ENCODE measurements around the gene PHLDA3. TPM values are rescaled to one million over a fixed set of nuclear protein-coding genes. Genes with fewer than 3 reads are reported as not detected.

The PHLDA3 gene
- total RNA-seq, 1 experiment from 2014 or later = 22.1 TPM

DNA sequence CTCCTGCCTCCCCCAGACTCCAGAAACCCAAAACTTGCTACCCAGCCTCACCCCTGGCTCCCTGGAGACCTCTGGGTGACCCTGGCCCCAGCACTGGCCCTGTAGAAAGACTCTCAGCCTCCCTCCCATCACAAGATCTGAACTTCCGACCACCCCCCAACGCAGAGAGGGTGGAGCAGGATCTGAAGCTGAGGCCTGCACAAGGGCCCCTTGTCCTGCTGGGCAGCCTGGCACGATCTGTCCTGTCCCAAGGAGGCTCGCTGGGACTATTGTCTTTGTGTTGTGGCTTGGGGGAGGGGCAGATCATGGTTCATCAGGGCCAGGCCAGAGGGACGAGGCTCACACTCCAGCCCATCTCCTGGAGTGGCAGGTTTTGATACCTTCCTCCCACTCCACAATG is 20.0 kb downstream of the PHLDA3 start:
- Histone ChIP-seq H2AFZ (ENCODE audit: low read depth, low read length, poor library complexity, severe bottlenecking) (no peak overlapping the region), H3K36me3 (ENCODE audit: control insufficient read depth in 1 of 2, insufficient read depth in 2 of 2, low read length in 2 of 2) (no peaks in the 10 kb centered on the region), H3K27ac (ENCODE audit: low read depth, low read length) (no peak overlapping the region), H3K4me2 (ENCODE audit: low read length) (no peak overlapping the region), H3K4me1 (ENCODE audit: control insufficient read depth in 1 of 2, insufficient read depth in 2 of 2, low read length in 2 of 2) (peaks cover 7 to 19% of the 10 kb centered on the region in 2 experiments; a peak in 3 of 4 replicates), H3K4me3 (replicated peaks in 1 of 2; ENCODE audit: low read depth in 1 of 2, low read length in 2 of 2) (no peak overlapping the region), H3K27me3 (ENCODE audit: insufficient read depth, low read length) (no peaks in the 10 kb centered on the region), H3K9me3 (ENCODE audit: control insufficient read depth in 1 of 2, insufficient read depth in 1 of 2, low read depth in 1 of 2, low read length in 2 of 2) (no peaks in the 10 kb centered on the region), H4K20me1 (ENCODE audit: insufficient read depth) (no peaks in the 10 kb centered on the region), H3K79me2 (ENCODE audit: insufficient read depth, low read length) (no peaks in the 10 kb centered on the region), H3K9ac (ENCODE audit: low read length) (no peak overlapping the region), H3K9me2 (ENCODE audit: insufficient read depth) (no peaks in the 10 kb centered on the region)
- ChIA-PET POLR2A (interaction anchor here (1.2 kb wide), 1 partner anchor 12 kb away, joined by 6 read pairs; no protein-coding TSS in a partner anchor), CTCF (interaction anchor here (1.1 to 4.3 kb wide), 9 partner anchors 8 to 91 kb away, joined by 3 to 63 read pairs (median 11); no protein-coding TSS in a partner anchor), RAD21 (ENCODE audit: low non-redundant PET in 1 of 2, low total read pairs in 2 of 2, uncharacterized antibody in 2 of 2, unreplicated experiment in 2 of 2) (interaction anchor here in 1 of 2 experiments (0.7 to 1.2 kb wide), 2 partner anchors 33 to 64 kb away, joined by 3 read pairs; no protein-coding TSS in a partner anchor)
- intact Hi-C loops (cut with micrococcal nuclease) = loop anchor here (1.0 kb wide), 2 partner anchors 31 to 64 kb away; no protein-coding TSS in a partner anchor
- BruUV-seq (replicated peaks) = no TSS peak
- ATAC-seq = no peak
- DNase-seq (ENCODE audit: low read depth, low spot score) = no peak
- TF ChIP-seq YY1 (IDR thresholded peaks at IDR 0.05; ENCODE audit: extremely low read depth, insufficient replicate concordance, low read depth, low read length) (no peak), EZH2 (IDR thresholded peaks at IDR 0.05) (no peak), EGR1 (IDR thresholded peaks at IDR 0.05; ENCODE audit: low read depth) (no peak), POLR2A (IDR thresholded peaks at IDR 0.05; ENCODE audit: borderline replicate concordance, extremely low read depth, insufficient read depth, insufficient read length) (no peak), CEBPB (IDR thresholded peaks at IDR 0.05; ENCODE audit: low read depth) (no peak)
- TF ChIP-seq, protein P1, sequence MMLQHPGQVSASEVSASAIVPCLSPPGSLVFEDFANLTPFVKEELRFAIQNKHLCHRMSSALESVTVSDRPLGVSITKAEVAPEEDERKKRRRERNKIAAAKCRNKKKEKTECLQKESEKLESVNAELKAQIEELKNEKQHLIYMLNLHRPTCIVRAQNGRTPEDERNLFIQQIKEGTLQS (IDR thresholded peaks at IDR 0.05) = no peak
- TF ChIP-seq, protein P2, sequence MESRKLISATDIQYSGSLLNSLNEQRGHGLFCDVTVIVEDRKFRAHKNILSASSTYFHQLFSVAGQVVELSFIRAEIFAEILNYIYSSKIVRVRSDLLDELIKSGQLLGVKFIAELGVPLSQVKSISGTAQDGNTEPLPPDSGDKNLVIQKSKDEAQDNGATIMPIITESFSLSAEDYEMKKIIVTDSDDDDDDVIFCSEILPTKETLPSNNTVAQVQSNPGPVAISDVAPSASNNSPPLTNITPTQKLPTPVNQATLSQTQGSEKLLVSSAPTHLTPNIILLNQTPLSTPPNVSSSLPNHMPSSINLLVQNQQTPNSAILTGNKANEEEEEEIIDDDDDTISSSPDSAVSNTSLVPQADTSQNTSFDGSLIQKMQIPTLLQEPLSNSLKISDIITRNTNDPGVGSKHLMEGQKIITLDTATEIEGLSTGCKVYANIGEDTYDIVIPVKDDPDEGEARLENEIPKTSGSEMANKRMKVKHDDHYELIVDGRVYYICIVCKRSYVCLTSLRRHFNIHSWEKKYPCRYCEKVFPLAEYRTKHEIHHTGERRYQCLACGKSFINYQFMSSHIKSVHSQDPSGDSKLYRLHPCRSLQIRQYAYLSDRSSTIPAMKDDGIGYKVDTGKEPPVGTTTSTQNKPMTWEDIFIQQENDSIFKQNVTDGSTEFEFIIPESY (IDR thresholded peaks at IDR 0.05; ENCODE audit: extremely low read depth, insufficient replicate concordance, low read length) = no peak
